Osteocyte (in vitro differentiated cells): ENCODE measurements around the gene MAML2. TPM values are rescaled to one million over a fixed set of nuclear protein-coding genes. Genes with fewer than 3 reads are reported as not detected.

Experiments
- DNase-seq: peaks from one replicate; pipeline ENCODE4 v3.0.0; 2021; ENCODE audit warnings: mixed read lengths; ENCODE audit not compliant: unreplicated experiment; ENCODE audit errors: extremely low spot score
- H3K27ac Mint-ChIP-seq: one replicate; pipeline ENCODE4 v1.8.0; 2021; ENCODE audit warnings: mild to moderate bottlenecking, mixed read lengths; ENCODE audit not compliant: unreplicated experiment
- H3K27me3 Mint-ChIP-seq: one replicate; pipeline ENCODE4 v1.8.0; 2021; ENCODE audit warnings: mixed read lengths; ENCODE audit not compliant: unreplicated experiment
- H3K36me3 Mint-ChIP-seq: one replicate; pipeline ENCODE4 v1.8.0; 2021; ENCODE audit warnings: mixed read lengths; ENCODE audit not compliant: unreplicated experiment
- H3K4me1 Mint-ChIP-seq: one replicate; pipeline ENCODE4 v1.8.0; 2021; ENCODE audit warnings: mixed read lengths; ENCODE audit not compliant: unreplicated experiment
- H3K4me3 Mint-ChIP-seq: one replicate; pipeline ENCODE4 v1.8.0; 2021; ENCODE audit warnings: mild to moderate bottlenecking, moderate library complexity, mixed read lengths; ENCODE audit not compliant: unreplicated experiment
- H3K9me3 Mint-ChIP-seq: one replicate; pipeline ENCODE4 v1.8.0; 2021; ENCODE audit warnings: mixed read lengths; ENCODE audit not compliant: unreplicated experiment
- CTCF ChIP-seq: fragments of 200-600 bp; sonication (generic); IDR thresholded peaks from 2 replicates; pipeline ENCODE4 v1.5.0; 2021; ENCODE audit warnings: antibody characterized with exemption, mild to moderate bottlenecking, moderate library complexity
- total RNA-seq: library from RNA; stranded (reverse); gene quantifications from 2 replicates; pipeline ENCODE4 v1.2.1, GENCODE V29; 2021

The MAML2 gene
- total RNA-seq, 1 donor from 2014 or later = 29.3 TPM

- DNase-seq = peak; percentile 65
- Mint-ChIP-seq H3K27me3 (no peaks in the 10 kb centered on the region), H3K4me3 (no peak overlapping the region), H3K9me3 (no peaks in the 10 kb centered on the region), H3K4me1 (peaks cover 48% of the 10 kb centered on the region), H3K36me3 (peaks cover 16% of the 10 kb centered on the region), H3K27ac (no peak overlapping the region)
- no peak for TF ChIP-seq CTCF
These were observed 169.1 kb downstream of the MAML2 start for GRCh38 chr11:96173906-96174305.

- peak; percentile 27 for DNase-seq
- H3K27ac Mint-ChIP-seq = peak overlapping the region; percentile 65
- no peak overlapping the region for H3K4me3 Mint-ChIP-seq
- peaks cover 16% of the 10 kb centered on the region for H3K36me3 Mint-ChIP-seq
- TF ChIP-seq CTCF = no peak
- peaks cover 51% of the 10 kb centered on the region for H3K4me1 Mint-ChIP-seq
- no peaks in the 10 kb centered on the region for H3K9me3 Mint-ChIP-seq
- no peaks in the 10 kb centered on the region for H3K27me3 Mint-ChIP-seq
These were observed 169.6 kb downstream of the MAML2 start for GRCh38 chr11:96173422-96173821.

DNA sequence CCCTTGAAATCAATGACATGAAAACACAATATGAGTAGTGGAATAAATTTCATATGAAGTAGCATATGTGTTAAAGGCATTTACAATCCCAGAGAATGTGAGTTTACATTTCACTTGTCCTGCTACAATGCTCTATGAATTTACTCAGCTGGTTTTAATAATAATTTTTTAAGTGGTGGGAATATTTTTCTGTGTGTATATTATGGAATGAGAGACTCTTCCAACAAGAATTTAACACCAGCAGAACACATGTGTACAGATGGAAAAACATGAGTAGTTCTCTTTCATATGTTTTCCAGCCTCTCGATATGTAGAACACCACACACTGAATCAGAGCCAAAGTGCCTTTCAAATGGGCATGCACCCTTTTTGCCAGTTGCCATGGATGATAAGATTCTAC lies 170.4 kb downstream of the MAML2 start:
- Mint-ChIP-seq H3K4me3 (no peak overlapping the region), H3K27ac (peak overlapping the region; percentile 65), H3K36me3 (peaks cover 15% of the 10 kb centered on the region), H3K27me3 (no peaks in the 10 kb centered on the region), H3K4me1 (peaks cover 52% of the 10 kb centered on the region), H3K9me3 (no peaks in the 10 kb centered on the region)
- TF ChIP-seq CTCF = no peak
- DNase-seq = no peak

- H3K27me3 Mint-ChIP-seq = no peaks in the 10 kb centered on the region
- peaks cover 12% of the 10 kb centered on the region for H3K36me3 Mint-ChIP-seq
- no peak for TF ChIP-seq CTCF
- peak overlapping the region; percentile 88 for H3K27ac Mint-ChIP-seq
- DNase-seq = no peak
- no peaks in the 10 kb centered on the region for H3K9me3 Mint-ChIP-seq
- H3K4me3 Mint-ChIP-seq = no peak overlapping the region
- H3K4me1 Mint-ChIP-seq = peaks cover 77% of the 10 kb centered on the region
These were observed 173.7 kb downstream of the MAML2 start for GRCh38 chr11:96169250-96169649.

GRCh38 chr11:96168623-96169022 lies 174.4 kb downstream of the MAML2 start:
- DNase-seq = no peak
- Mint-ChIP-seq H3K4me1 (peaks cover 76% of the 10 kb centered on the region), H3K27ac (peak overlapping the region; percentile 88), H3K9me3 (no peaks in the 10 kb centered on the region), H3K4me3 (no peak overlapping the region), H3K36me3 (peaks cover 9% of the 10 kb centered on the region), H3K27me3 (no peaks in the 10 kb centered on the region)
- no peak for TF ChIP-seq CTCF
